HL-60/S4 (cell line): Measurements from ENCODE around the gene ADCY4.

Source experiments
- in situ Hi-C: fragments of 300-500 bp; cut with MboI; formaldehyde crosslinking; loops from 2 replicates; pipeline ENCODE4 v1.14.3; 2022; ENCODE audit warnings: low sequenced_read_pairs

The ADCY4 gene

DNA sequence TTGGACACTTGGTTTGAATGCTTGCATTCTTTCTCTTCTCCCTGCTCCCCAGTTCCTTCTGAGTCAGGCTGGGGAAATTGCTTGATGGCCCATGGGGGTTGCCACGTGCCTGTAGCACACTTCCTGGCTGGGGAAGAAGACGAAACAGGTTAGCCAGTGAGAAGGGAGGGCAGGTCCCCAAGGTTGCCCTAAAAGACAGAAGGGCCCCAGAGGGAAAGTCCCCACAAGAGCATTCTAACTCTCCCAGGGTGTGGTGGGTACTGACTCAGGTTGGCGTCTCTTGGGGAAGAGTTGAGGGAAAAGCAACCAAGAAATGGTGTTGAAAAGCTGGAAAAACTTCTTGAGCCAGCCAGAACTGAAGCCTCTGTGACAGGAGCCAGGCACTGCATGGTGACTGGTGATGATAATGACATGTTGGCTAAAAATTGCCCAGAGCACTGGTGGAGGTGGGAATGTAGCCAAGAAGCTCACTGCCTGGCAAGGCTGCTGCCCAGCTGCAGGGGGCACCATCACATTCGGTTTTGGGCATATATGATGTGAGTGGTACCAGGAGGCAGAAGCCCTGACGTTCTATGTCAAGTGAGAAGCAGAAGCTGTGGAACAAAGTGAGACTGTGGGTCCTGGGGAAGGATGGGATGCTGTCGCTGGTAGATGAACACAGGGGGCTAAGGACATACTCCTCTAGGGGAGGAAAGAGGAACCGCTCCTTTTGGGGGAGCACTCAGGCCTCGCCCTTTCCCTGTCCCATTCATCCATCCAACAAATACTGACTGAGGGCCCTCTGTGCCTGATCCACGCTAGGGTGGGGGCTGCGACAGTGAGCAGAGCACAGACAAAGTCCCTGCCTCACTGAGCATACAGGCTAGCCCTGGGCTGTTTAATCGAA is 55.3 kb downstream of the ADCY4 start:
- in situ Hi-C loops = no loop called here

DNA sequence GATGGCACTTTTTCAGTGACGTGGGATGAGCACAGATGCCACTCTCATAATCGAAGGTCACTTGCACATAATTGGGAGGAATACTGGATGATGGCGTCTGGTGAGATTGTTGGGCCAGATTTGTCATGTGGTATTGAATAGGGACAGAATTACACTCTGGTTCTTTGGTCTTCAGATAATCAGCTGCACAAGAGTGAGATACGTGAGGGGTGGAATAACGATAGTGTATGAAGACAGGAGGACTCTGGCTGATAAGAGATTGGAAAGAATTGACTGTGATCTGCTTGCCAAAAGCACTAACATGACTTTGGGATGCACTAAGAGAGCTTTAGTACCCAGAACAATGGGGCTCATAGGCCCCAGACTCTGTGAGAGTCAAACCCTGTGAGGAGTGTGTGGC is 56.4 kb downstream of the ADCY4 start:
- in situ Hi-C loops = no loop called here

DNA sequence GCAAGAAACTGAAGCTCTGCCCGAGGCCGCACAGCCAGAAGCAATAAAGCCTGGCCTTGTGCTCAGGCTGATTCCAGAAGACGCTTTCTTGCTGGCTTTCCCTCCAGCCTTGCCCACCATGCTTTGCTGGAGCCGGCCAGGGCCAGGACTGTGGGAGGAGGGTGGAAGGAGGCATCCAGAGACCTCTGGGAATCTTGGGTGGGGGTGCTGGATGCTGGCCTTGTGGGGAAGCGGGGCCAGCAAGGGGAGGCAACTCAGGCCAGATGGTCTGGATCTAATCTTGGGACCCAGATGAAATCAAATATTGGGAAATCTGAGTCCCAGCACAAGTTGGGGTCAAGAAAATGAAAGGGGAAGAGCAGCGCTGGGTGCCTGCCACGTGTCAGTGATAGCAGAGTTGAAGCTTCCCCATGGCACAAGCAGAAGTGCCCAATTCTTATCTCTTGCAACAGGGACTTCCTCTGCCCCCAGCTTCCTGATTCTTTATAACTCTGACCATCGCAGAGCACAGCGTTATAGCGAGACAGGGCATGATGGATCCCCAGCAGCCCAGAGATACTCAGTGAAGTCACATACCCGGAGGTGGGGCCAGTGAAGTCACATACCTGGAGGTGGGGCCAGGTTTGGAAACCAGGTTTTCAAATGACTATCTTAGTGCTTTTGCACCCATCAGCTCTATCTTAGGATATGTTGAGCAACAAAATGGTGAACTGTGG is 57.1 kb downstream of the ADCY4 start:
- in situ Hi-C loops = no loop called here

DNA sequence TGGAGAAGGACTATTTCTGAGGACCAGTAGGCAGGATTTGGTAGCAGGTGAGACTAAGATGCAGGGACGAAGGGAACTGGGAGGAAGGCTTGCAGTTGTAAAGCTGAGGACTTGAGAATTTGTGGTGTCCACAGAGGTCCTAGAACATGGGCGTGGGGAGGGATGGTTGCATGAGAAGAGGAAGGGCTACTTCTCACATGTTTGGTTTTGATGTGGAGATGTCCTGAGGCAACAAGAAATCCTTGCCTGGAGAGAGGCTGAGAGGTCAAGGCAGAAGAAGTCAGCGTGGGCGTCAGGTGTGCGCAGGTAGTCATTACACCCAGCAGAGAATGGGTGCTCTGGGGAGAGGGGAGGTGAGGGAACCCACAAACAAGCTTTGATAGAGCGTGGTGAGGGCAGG is 57.8 kb downstream of the ADCY4 start:
- in situ Hi-C loops = no loop called here

DNA sequence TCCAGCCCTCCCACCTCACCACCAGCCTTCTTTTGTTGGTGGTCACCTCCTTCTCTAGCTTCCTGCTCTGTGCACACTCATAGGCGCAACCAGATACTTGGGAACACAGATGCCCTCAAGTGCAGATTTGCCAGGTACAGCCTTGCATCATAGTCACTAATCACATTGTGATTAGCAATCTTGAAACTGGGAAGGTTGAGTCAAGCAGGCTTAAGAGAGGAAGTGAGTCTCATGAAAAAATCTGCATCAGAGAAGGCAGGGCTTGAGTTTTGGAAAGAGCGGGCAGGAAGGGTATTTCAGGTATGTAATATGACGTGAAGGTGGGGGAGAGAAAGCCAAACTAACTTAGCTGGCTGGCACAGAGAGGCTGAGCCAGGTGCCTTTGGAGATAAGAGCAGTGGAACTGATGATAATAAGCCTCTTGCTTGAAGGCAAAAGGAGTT is 60.7 kb downstream of the ADCY4 start:
- in situ Hi-C loops = no loop called here

DNA sequence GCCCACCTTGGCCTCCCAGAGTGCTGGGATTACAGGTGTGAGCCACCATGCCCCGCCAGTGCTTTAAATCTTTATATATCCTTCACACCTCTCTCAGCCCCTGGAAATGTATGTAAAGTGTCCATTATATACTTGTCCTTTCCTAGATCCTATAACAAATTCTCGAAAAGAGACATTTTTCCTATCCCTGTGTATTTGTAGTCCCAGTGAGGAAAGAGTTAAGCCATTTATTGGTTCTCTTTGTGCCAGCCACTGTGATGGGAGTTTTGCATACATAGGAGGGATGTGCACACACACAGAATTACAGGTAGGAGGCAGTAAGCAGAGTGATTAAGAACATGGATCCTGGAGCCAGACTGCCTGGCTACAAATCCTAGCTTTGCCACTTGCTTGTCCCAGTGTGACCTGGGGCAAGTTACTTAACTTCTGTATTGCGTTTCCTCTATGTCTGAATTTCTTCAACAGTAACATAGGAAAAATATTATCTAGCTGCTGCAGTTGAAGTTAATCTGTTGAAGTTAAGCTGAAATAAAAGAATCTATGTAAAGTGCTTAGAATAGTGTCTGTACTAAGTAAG is 61.4 kb downstream of the ADCY4 start:
- in situ Hi-C loops = no loop called here

DNA sequence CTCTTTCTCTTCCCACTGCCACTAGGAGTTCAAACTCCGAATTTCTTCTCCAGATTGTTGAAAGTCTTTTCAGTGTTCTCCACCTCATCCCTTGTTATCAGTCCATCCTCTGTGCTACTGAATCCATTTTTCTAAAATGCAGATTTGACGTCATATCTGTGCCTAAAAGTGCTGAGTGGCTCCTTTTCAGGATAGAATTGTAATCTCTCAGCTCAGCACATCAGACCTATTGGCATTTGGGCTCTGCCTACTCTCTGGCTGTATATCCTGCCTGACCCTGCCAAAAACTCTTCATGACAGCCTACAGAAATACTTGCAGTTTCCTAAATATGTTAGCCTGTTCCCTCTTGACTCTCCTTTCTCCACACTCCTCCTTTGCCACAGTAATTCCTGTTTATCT is 62.4 kb downstream of the ADCY4 start:
- in situ Hi-C loops = no loop called here

DNA sequence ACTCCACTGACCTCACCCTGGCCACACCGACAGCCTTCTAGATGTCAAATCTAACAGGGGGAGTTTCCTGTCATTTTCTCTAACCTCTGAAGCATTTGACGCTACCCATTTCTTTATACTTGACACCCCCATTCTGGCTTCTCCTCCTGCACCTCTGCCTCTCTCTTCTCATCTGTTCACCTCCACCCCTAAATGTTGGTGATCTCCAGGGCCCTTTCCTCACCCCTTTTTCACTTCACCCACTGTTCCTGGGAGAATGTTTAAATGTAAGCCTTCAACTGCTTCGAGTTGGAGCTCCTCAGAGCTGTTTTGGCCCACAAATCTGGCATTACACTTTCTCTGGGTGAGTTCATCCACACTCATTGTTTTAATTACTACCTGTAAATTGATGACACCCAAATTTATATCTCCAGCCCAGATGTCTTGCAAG is 63.0 kb downstream of the ADCY4 start:
- in situ Hi-C loops = no loop called here

DNA sequence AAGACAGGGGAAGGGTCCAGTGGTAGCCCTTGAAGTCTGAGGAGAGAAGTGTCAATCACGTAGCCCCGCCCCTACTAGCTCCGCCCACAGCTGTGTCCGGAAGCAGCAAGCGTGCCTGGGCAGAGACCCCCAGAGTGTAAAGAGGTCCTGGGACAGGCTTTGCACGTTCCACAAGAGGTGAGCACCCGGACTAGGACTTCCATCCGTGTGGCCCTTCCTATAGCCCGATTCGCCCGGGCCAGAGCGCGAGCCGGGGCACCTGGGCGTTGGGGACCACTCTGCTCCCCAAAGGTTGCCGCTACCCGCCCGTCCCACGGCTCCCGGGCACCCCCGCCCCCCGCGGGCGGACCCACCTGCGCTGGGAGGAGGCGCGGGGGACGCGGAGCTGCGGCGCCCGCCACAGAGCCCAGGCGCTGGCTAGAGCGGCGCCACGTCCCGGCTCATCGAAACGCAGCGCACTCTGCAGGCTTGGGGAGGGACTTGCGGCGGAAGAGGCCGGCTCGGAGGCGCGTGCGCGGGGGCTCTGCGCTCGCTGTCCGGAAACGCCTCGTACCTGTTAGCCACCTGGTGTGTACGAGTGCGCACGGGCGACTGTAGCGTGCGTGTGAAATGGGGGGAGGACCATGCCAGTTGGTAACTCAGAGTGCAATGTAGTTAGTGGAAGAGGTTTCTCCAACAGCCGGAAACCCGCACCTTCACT is 63.6 kb downstream of the ADCY4 start, which contains the start of gene RABGGTA:
TSS of gene RABGGTA (minus strand) at position 464 of the 700 bp plus-strand sequence. CDS start 482 bp downstream, outside the sequence.
- in situ Hi-C loops = no loop called here

DNA sequence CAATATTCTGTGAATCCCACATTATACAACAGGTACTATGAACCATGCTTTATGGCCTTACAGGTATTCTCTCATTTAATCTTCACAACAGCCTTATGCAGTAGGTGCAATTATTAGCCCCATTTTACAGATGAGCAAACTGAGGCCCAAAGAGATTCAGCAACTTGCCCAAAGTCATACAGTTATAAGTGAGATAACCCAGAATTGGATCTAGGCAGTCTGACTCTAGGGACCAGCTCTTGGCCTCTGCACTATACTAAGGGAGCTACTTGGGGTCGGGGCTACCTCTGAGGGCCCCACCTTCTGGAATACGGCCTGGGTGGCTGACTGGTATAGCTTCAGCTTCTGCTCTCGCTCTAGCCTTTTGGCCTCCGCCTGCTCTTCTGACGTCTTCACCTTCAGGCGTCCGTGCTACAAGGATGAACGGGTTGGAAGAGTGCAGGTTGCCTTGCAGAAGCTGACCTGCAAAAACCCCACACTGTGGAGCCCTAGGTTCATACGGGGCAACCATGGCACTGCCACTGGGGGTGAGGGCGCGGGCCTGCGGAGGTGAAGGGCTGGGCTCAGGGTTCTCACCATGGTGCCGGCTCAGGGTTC is 64.2 kb downstream of the ADCY4 start:
- in situ Hi-C loops = no loop called here

DNA sequence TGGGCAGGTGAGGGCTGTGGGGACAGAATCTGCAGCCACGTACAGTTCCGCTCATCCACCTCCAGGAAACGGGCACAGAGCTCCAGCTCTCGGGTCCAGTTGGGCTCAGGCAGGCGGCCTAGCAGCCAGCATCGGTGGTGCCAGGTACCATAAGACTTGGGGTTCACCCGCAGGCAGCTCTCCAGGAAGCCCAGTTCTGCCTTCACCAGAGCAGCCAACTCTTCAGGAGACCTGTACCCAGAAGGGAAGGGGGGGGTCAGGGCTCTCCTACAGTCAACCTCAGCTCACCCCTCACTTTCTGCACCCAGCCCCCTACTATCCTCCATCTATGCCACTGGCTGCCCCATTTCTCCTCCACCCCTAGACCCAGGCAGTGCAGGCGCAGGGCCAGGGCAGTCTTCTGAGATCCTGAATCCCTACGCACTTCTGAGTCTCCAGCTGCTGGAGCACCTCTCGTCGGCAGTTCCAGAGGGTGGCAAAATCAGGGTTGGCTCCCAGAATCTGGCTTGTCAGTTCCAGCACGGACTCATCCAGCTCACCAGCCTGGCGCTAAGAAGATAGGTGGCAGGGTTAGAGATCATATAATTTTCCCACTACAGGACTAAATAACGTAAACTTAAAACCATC is 64.8 kb downstream of the ADCY4 start:
- in situ Hi-C loops = no loop called here

DNA sequence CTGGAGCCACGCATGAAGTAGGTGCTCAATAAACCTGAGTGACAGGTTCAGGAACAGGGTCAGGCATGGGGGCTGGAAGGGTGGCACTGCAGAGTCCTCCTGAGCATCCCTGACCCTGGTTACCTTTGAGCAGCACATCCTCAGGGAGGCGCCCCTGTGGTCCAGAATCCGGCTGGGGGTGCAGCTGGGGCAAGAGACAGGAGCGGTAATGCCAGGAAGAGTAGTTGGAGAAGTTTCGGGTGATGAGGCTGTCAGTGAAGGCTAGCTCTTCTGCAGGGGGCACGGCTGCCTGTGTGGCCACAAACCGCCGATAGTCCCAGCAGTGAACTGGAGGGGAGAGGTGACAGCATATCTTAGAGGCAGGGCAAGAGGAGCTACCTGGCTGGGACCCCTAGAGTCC is 65.5 kb downstream of the ADCY4 start:
- in situ Hi-C loops = no loop called here
